HG03159 (cell line): ENCODE data around the gene RCAN1.
"Not testable (repeated sequence)": the region's sequence is repeated elsewhere in the genome, so short reads cannot be mapped to it uniquely, and the experiment has no call there.

Source experiments
- ATAC-seq: cut with Tn5 transposase; IDR thresholded peaks from one replicate; pipeline ENCODE4 v1.9.1; 2021; ENCODE audit warnings: mild to moderate bottlenecking, moderate library complexity; ENCODE audit not compliant: unreplicated experiment

RCAN1 gene

DNA sequence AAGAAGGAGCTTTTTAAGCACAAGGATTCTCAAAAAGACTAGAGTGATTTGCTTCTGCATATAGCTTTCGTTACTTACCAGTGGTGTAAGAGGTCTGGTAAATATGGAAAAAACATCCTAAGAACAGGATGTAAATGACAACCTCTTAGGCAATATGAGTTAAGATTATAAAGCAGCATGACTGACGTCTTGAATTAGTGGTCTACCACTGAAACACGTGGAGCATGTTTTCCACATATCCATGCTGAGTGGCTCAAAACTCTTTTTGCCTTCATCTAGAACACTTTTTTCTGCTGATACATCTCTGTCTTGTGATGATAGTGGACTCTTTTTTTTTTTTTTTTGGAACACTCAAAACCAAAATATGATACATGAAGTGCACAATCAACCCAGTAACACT is 44.6 kb downstream of the RCAN1 start:
- no peak for ATAC-seq

- ATAC-seq, result no peak
Observed at GRCh38 chr21:34569381-34569979, 45.4 kb downstream of the RCAN1 start.

- not testable (repeated sequence) for ATAC-seq
Observed at GRCh38 chr21:34568801-34569200, 46.1 kb downstream of the RCAN1 start.

GRCh38 chr21:34567604-34568155 is 47.2 kb downstream of the RCAN1 start:
- no peak for ATAC-seq

GRCh38 chr21:34565238-34565637 is 49.7 kb downstream of the RCAN1 start:
- no peak for ATAC-seq

DNA sequence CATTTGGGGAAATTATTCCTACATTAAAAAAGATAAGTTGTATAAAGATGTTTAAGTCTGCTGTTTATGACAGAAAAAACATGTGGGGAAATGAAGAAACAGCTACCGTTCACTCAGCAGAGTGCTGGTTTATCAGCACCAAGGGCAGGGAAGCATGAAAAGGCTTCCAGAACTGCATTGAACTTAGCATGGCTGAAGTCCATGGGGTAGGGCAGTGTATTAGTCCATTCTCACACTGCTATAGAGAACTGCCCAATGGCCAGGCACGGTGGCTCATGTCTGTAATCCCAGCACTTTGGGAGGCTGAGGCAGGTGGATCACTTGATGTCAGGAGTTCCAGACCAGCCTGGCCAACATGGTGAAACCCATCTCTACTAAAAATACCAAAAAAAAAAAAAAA is 51.5 kb downstream of the RCAN1 start:
- not testable (repeated sequence) for ATAC-seq

- ATAC-seq, result no peak
Observed at GRCh38 chr21:34561806-34562205, 53.1 kb downstream of the RCAN1 start.

DNA sequence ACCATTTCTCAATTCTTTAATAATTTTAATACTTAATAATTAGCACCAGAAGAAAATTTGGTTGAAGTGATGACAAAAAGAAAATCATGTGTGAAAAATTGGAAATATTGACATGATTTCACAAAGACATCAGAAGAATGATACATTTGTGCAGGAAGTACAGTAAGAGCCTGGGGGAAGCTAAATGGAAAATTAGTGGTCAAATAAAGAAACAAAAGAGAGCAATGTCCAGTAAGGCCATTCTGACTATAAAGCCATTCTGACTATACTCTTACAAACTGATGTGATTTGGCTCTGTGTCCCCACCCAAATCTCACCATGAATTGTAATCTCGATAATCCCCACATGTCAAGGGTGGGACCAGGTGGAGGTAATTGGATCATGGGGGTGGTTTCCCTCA is 54.3 kb downstream of the RCAN1 start:
- ATAC-seq, result no peak

GRCh38 chr21:34560021-34560420 is 54.9 kb downstream of the RCAN1 start:
- no peak for ATAC-seq

GRCh38 chr21:34559089-34559631 is 55.8 kb downstream of the RCAN1 start:
- ATAC-seq, result no peak

- ATAC-seq, result no peak
Observed at GRCh38 chr21:34558166-34558565, 56.7 kb downstream of the RCAN1 start.

GRCh38 chr21:34557261-34557660 is 57.7 kb downstream of the RCAN1 start:
- ATAC-seq, result no peak

- not testable (repeated sequence) for ATAC-seq
Observed at GRCh38 chr21:34554670-34555069, 60.2 kb downstream of the RCAN1 start.

- ATAC-seq, result no peak
Observed at GRCh38 chr21:34554227-34554626, 60.7 kb downstream of the RCAN1 start.

DNA sequence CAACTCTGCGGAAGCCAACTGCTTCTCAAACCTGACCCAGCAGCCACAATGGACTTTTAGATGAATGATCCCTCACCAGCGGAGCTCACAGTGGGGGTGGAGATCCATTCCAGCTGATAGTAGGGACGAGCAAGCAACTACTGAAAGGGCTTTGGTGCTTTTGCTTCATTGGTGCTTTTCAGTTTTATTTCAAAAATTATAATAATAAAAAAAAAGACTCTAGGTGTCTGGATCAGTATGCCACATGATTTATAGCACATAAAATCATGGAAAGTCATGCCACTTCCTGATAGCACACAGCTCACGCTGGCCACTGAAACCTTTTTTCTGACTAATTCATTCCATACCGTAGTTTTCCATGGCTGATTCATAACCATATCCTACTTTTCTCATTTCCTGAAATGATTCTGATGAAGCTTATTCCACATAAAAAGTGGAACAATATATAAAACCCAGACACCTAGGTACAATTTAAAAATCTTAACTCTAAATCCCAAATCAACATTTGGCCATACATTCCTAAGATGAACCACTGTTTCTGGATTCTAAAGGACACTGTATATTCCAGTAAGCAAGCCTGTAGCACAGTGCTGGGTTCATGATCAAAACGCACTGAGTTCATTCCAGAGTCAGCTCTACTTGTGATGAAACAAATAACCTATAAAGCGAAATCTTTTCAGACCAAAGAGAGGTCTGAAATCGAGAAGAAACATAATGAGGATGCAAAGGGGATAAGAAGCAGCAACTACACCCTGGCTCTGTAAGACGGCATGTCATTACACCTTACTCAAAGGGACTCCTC is 61.6 kb downstream of the RCAN1 start:
- no peak for ATAC-seq

GRCh38 chr21:34552360-34553098 is 62.4 kb downstream of the RCAN1 start:
- no peak for ATAC-seq

DNA sequence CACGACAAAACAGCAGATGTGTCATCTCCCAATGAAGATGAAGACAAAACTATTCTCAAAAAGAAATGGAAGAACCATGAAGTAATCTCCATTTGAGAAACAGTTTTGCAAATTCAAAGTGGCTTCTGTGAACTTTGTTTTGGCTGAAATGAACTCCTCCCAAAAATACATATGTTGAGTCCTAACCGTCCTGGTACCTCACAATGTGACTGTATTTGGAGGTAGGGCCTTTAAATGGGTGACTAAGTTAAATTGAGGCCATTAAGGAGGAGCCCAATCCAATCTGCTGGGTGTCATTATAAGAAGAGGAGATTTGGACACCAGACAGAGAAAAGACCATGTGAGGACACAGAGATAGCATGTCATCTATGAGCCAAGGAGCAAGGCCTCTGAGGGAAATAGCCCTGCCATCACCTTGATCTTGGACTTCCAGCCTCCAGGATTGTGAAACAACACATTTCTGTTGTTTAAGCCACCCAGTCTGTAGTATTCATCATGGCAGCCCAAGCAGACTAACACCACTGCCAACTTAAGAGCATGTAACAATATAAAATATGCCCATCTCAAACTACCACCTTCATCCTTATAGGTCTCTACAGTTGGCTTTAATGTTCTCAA is 64.6 kb downstream of the RCAN1 start:
- no peak for ATAC-seq

GRCh38 chr21:34548781-34549376 is 66.0 kb downstream of the RCAN1 start:
- no peak for ATAC-seq

- ATAC-seq, result no peak
Observed at GRCh38 chr21:34546542-34546941, 68.4 kb downstream of the RCAN1 start.

- ATAC-seq, result peak; percentile 95
Observed at GRCh38 chr21:34545079-34545884, 69.6 kb downstream of the RCAN1 start.
